T-helper 17 cell (primary cell): ENCODE results near the gene BTBD9. TPM values are rescaled to one million over a fixed set of nuclear protein-coding genes. Genes with fewer than 3 reads are reported as not detected.
A peak's percentile ranks its signal among the peaks of the same experiment; 100 is the strongest.

Experiments
- ATAC-seq: fragments of 150-1000 bp; cut with Tn5 transposase; 2 replicates; pipeline ENCODE4 v1.10.0; 2021; ENCODE audit warnings: mild to moderate bottlenecking, moderate library complexity
- DNase-seq, 3 donors: peaks; one replicate each; pipeline versions ENCODE4 v3.0.0 to v3.0.0-alpha.2; 2020 to 2021
- H3K9me3 ChIP-seq: one replicate; pipeline ENCODE4 v1.7.0; 2013; ENCODE audit warnings: low read length, mild to moderate bottlenecking; ENCODE audit not compliant: control insufficient read depth, poor library complexity, severe bottlenecking
- H3K27ac Mint-ChIP-seq: one replicate; pipeline ENCODE4 v1.8.0; 2022; ENCODE audit warnings: mild to moderate bottlenecking, moderate library complexity, mixed read lengths
- H3K27me3 Mint-ChIP-seq: one replicate; pipeline ENCODE4 v1.8.0; 2022; ENCODE audit warnings: mixed read lengths
- H3K36me3 Mint-ChIP-seq: one replicate; pipeline ENCODE4 v1.8.0; 2022; ENCODE audit warnings: low read depth, mixed read lengths
- H3K4me1 Mint-ChIP-seq: one replicate; pipeline ENCODE4 v1.8.0; 2022; ENCODE audit warnings: mild to moderate bottlenecking, mixed read lengths
- H3K4me3 Mint-ChIP-seq: one replicate; pipeline ENCODE4 v1.8.0; 2022; ENCODE audit warnings: mild to moderate bottlenecking, moderate library complexity, mixed read lengths
- total RNA-seq, 4 donors: library from RNA in 2 of 4; stranded (reverse) in 2 of 4; gene quantifications; one replicate each; pipeline ENCODE4 v1.2.3 and lab custom pipeline; 2022 to 2026

The BTBD9 gene
- total RNA-seq, 2 donors from 2014 or later = 61.3 to 63.5 TPM

DNA sequence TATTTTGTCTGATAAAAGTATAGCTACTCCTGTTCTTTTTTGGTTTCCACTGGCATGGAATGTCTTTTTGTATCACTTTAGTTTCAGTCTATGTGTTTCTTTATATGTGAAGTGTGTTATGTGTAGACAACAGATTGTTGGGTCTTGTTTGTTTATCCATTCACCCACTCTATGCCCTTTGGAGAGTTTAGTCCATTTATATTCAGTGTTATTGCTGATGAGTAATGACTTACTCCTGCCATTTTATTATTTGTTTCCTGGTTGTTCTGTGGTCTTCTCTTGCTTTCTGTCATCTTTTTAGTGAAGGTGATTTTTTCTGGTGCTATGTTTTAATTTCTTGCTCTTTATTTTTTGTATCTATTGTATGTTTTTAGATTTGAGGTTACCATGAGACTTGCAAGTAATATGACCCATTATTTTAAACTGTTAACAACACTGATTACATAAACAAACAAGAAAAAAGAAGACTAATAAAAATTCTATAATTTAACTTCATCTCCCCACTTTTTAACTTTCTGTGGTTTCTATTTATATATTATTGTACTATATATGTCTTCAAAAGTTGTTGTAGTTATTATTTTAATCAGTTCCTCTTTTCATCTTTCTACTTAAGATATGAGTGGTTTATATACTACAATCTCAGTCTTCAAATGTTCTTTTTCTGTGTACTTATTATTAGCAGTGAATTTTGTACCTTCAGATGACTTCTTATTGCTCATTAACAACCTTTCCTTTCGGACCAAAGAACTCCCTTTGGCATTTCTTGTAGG lies 323.4 kb downstream of the BTBD9 start:
- no peaks in the 10 kb centered on the region for H3K27me3 Mint-ChIP-seq
- no peaks in the 10 kb centered on the region for H3K9me3 ChIP-seq
- H3K4me1 Mint-ChIP-seq = peaks cover 5% of the 10 kb centered on the region
- H3K27ac Mint-ChIP-seq = no peak overlapping the region
- DNase-seq (no peak), ATAC-seq (no peak)
- H3K4me3 Mint-ChIP-seq = no peak overlapping the region
- peaks cover 2% of the 10 kb centered on the region for H3K36me3 Mint-ChIP-seq

GRCh38 chr6:38311201-38311600 lies 328.5 kb downstream of the BTBD9 start:
- H3K4me3 Mint-ChIP-seq = no peak overlapping the region
- H3K9me3 ChIP-seq = no peaks in the 10 kb centered on the region
- no peak for ATAC-seq
- H3K27me3 Mint-ChIP-seq = no peaks in the 10 kb centered on the region
- DNase-seq = no peak
- peaks cover 2% of the 10 kb centered on the region for H3K36me3 Mint-ChIP-seq
- no peak overlapping the region for H3K27ac Mint-ChIP-seq
- H3K4me1 Mint-ChIP-seq = peaks cover 11% of the 10 kb centered on the region

DNA sequence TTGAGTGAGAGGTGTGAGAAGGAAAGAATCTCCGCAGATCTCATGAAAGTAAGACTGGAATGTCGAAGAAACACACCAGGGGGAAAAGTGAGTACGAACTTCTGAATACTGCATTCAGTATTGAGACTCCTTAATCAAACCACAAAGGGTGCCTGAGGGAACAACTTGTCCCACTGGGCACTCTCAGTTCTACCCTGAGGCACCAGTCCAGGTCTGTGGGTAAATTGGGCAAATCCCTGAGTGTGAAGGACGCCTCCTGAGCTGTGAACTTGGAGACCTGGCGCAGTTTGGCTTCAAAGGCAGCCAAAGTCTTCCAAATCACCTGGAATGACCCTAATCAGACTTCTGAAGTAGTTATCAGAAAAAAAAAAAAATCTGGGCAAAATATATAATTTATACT lies 329.7 kb downstream of the BTBD9 start:
- no peak overlapping the region for H3K4me3 Mint-ChIP-seq
- H3K4me1 Mint-ChIP-seq = peaks cover 9% of the 10 kb centered on the region
- peaks cover 2% of the 10 kb centered on the region for H3K36me3 Mint-ChIP-seq
- ATAC-seq (no peak), DNase-seq (no peak)
- H3K27ac Mint-ChIP-seq = no peak overlapping the region
- no peaks in the 10 kb centered on the region for H3K27me3 Mint-ChIP-seq
- H3K9me3 ChIP-seq = no peaks in the 10 kb centered on the region

GRCh38 chr6:38307740-38308139 lies 332.0 kb downstream of the BTBD9 start:
- H3K9me3 ChIP-seq = no peaks in the 10 kb centered on the region
- peak; percentile 32 for ATAC-seq
- Mint-ChIP-seq H3K27me3 (no peaks in the 10 kb centered on the region), H3K27ac (no peak overlapping the region), H3K4me3 (no peak overlapping the region), H3K4me1 (peaks cover 9% of the 10 kb centered on the region), H3K36me3 (no peaks in the 10 kb centered on the region)
- DNase-seq = no peak

DNA sequence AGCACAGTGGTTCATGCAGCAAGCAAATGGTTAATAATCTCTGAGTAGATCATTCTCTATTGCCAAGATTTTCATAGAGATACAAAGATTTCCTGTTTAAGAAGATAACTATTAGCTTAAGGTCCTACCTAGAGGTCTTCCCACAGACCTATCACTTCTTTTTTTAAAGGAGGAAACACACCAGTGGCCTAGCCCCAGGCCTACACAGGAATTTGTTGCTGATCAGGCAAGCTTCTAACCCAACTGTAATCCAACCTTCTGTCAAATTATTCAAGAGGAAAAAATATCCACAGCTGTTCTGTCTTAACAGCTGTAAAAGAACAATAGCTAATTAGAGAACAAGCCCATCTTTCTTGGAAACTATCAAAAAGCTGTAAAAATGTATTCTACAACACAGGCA lies 332.8 kb downstream of the BTBD9 start:
- Mint-ChIP-seq H3K27me3 (no peaks in the 10 kb centered on the region), H3K36me3 (no peaks in the 10 kb centered on the region), H3K4me1 (peaks cover 9% of the 10 kb centered on the region), H3K27ac (no peak overlapping the region), H3K4me3 (no peak overlapping the region)
- DNase-seq = no peak
- no peak for ATAC-seq
- H3K9me3 ChIP-seq = no peaks in the 10 kb centered on the region

DNA sequence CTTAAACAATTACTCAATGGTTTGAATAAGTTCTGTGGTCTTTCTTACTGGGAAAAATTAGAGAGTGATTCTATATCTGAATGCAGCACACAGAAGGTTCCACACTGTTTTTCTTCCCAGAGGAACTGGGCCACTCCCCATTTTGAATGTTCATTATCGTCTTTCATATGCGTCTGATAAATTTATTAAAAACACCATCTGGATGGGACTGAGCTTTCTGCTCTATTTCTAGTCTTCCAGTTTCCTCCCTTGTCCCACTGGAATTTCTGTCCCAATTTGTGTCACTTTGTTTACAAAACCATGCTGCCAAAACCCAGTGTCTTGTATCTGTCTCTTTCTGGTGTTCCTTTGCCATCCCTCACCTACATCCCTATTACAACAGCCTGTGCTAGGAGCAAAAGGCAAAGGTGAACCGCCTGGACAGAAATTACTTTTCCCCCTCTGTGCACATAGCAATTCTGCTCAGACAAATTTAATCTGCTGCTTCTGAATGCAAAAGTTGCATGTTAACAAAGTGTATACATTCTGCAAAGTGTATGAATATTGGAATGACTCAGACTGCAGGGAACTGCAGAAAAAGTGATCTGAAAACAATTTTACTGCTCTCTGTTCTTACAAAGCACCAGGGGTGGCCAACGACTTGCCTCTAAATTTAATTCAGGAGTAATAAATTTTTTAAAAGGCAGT lies 333.6 kb downstream of the BTBD9 start:
- ATAC-seq = no peak
- no peak overlapping the region for H3K27ac Mint-ChIP-seq
- H3K4me1 Mint-ChIP-seq = peaks cover 7% of the 10 kb centered on the region
- no peak overlapping the region for H3K4me3 Mint-ChIP-seq
- H3K36me3 Mint-ChIP-seq = no peaks in the 10 kb centered on the region
- no peak for DNase-seq
- H3K27me3 Mint-ChIP-seq = no peaks in the 10 kb centered on the region
- H3K9me3 ChIP-seq = no peaks in the 10 kb centered on the region

DNA sequence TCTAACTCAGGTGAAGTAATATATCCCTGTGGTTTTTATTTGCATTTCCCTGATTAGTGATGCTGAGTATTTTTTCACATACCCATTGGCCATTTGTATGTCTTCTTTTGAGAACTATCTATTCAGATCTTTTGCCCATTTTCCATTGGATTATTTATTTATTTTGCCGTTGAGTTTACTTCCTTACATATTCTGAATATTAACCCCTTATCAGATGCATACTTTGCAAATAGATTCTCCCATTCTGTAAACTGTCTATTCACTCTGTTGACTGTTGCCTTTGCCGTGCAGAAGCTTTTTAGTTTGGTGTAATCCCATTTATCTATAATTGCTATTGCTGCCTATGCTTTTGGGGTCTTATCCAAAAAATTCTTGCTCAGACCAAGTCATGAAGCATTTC lies 336.9 kb downstream of the BTBD9 start:
- H3K4me1 Mint-ChIP-seq = peaks cover 5% of the 10 kb centered on the region
- H3K9me3 ChIP-seq = no peaks in the 10 kb centered on the region
- H3K27me3 Mint-ChIP-seq = no peaks in the 10 kb centered on the region
- ATAC-seq (no peak), DNase-seq (no peak)
- H3K4me3 Mint-ChIP-seq = no peak overlapping the region
- no peaks in the 10 kb centered on the region for H3K36me3 Mint-ChIP-seq
- H3K27ac Mint-ChIP-seq = no peak overlapping the region

DNA sequence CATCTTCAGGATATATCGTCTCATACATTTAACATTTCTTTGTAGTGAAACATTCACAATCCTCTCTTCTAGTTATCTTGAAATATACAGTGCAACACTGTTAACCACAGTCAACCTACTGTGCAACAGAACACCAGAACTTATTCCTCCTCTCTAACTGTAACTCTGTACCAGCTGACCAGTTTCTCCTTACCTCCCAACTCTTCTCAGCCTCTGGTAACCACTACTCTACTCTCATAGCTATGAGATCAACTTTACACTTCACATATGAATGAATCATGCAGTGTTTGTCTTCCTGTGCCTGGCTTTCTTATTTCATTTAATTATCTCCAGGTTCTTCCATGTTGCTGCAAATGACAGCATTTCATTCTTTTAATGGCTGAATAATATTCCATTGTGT lies 337.6 kb downstream of the BTBD9 start:
- no peaks in the 10 kb centered on the region for H3K9me3 ChIP-seq
- Mint-ChIP-seq H3K4me3 (no peak overlapping the region), H3K27me3 (no peaks in the 10 kb centered on the region), H3K27ac (no peak overlapping the region), H3K4me1 (no peaks in the 10 kb centered on the region), H3K36me3 (no peaks in the 10 kb centered on the region)
- ATAC-seq (no peak), DNase-seq (no peak)

- peaks cover 9% of the 10 kb centered on the region for H3K36me3 Mint-ChIP-seq
- no peaks in the 10 kb centered on the region for H3K9me3 ChIP-seq
- ATAC-seq (no peak), DNase-seq (no peak)
- no peak overlapping the region for H3K27ac Mint-ChIP-seq
- H3K4me3 Mint-ChIP-seq = no peak overlapping the region
- H3K27me3 Mint-ChIP-seq = no peaks in the 10 kb centered on the region
- H3K4me1 Mint-ChIP-seq = no peaks in the 10 kb centered on the region
These were observed 349.5 kb downstream of the BTBD9 start for GRCh38 chr6:38290133-38290799.

DNA sequence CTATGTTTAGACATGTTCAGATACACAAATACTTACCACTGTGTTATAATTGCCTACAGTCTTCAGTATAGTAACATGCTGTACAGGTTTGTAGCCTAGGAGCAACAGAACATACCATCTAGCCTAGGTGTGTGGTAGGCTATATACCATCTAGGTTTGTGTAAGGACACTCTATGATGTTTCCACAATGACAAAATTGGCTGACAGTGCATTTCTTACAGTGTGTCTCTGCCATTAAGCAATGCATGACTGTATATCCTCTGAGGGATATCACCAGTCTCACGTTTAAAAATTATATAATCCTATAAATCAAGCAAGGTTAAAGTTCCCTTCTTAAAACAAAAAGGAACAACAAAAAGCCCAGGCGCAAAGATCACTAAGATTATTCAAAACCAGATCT lies 352.2 kb downstream of the BTBD9 start:
- Mint-ChIP-seq H3K36me3 (peaks cover 8% of the 10 kb centered on the region), H3K27ac (no peak overlapping the region), H3K4me3 (no peak overlapping the region), H3K4me1 (peaks cover 3% of the 10 kb centered on the region), H3K27me3 (no peaks in the 10 kb centered on the region)
- ATAC-seq (no peak), DNase-seq (no peak)
- H3K9me3 ChIP-seq = no peaks in the 10 kb centered on the region

- H3K9me3 ChIP-seq = no peaks in the 10 kb centered on the region
- Mint-ChIP-seq H3K27ac (no peak overlapping the region), H3K27me3 (no peaks in the 10 kb centered on the region), H3K4me1 (peaks cover 5% of the 10 kb centered on the region), H3K36me3 (peaks cover 7% of the 10 kb centered on the region), H3K4me3 (no peak overlapping the region)
- DNase-seq (no peak), ATAC-seq (no peak)
These were observed 354.8 kb downstream of the BTBD9 start for GRCh38 chr6:38284802-38285394.

GRCh38 chr6:38283734-38284362 lies 355.9 kb downstream of the BTBD9 start:
- DNase-seq = no peak
- Mint-ChIP-seq H3K4me3 (no peak overlapping the region), H3K36me3 (peaks cover 7% of the 10 kb centered on the region), H3K4me1 (peaks cover 5% of the 10 kb centered on the region), H3K27me3 (no peaks in the 10 kb centered on the region), H3K27ac (no peak overlapping the region)
- H3K9me3 ChIP-seq = no peaks in the 10 kb centered on the region
- ATAC-seq = no peak

GRCh38 chr6:38282911-38283310 lies 356.8 kb downstream of the BTBD9 start:
- ATAC-seq = no peak
- peaks cover 5% of the 10 kb centered on the region for H3K4me1 Mint-ChIP-seq

More at GRCh38 chr6:38282911-38283310, 356.8 kb downstream of the BTBD9 start:
- H3K9me3 ChIP-seq = no peaks in the 10 kb centered on the region
- H3K27me3 Mint-ChIP-seq = no peaks in the 10 kb centered on the region
- H3K4me3 Mint-ChIP-seq = no peak overlapping the region
- no peak for DNase-seq
- H3K36me3 Mint-ChIP-seq = peaks cover 7% of the 10 kb centered on the region
- H3K27ac Mint-ChIP-seq = no peak overlapping the region
